Left colon (tissue), 2 donors: ENCODE measurements around the gene HIRIP3. TPM values are rescaled to one million over a fixed set of nuclear protein-coding genes. Genes with fewer than 3 reads are reported as not detected.
"Not testable (repeated sequence)": the region's sequence is repeated elsewhere in the genome, so short reads cannot be mapped to it uniquely, and the experiment has no call there.

Experiments used
- ATAC-seq: fragments of 200-7000 bp; cut with Tn5 transposase; one replicate; pipeline ENCODE4 v1.9.1; 2020; ENCODE audit warnings: mild to moderate bottlenecking, moderate library complexity
- DNase-seq, 2 donors: peaks; one replicate each; pipeline ENCODE4 v3.0.0-alpha.2; 2020
- intact Hi-C, 2 donors: fragments of 100-400 bp; cut with DNase I in 1 of 2; cut with micrococcal nuclease in 1 of 2; formaldehyde crosslinking; loops; one replicate each; pipeline versions ENCODE4 v1.11.2 to v1.14.0; 2022; cut with DNase I, micrococcal nuclease
- long read RNA-seq: library from polyadenylated mRNA; unstranded; transcript quantifications from one replicate; pipeline ENCODE4 v2.0.0, GENCODE V29; 2021
- total RNA-seq, 2 donors: library from RNA; stranded (reverse); fragmentation: NEBNext Ultra II Directional; extraction: Animal tissue kit (Norgen Biotek cat#: 25700); gene quantifications; one replicate each; pipeline ENCODE4 v1.2.1, GENCODE V29; 2021
- donor health status: DM: no; HTN: no; CAD: no.
- donor health status: DM: yes; HTN: yes; CAD: no.

The HIRIP3 gene, protein sequence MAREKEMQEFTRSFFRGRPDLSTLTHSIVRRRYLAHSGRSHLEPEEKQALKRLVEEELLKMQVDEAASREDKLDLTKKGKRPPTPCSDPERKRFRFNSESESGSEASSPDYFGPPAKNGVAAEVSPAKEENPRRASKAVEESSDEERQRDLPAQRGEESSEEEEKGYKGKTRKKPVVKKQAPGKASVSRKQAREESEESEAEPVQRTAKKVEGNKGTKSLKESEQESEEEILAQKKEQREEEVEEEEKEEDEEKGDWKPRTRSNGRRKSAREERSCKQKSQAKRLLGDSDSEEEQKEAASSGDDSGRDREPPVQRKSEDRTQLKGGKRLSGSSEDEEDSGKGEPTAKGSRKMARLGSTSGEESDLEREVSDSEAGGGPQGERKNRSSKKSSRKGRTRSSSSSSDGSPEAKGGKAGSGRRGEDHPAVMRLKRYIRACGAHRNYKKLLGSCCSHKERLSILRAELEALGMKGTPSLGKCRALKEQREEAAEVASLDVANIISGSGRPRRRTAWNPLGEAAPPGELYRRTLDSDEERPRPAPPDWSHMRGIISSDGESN
- total RNA-seq: 10 to 100 TPM in 1 of 2 donors, 1 to 10 TPM in 1; 7.6 to 11.9 TPM
- long read RNA-seq, transcript HIRIP3-201 (7 exons, 3,388 nt): major isoform, 14 of 23 reads
- long read RNA-seq, partial matches to known transcripts: 7 of 23 reads
- long read RNA-seq, other reads (novel, unspliced or antisense): 1 of 23 reads

DNA sequence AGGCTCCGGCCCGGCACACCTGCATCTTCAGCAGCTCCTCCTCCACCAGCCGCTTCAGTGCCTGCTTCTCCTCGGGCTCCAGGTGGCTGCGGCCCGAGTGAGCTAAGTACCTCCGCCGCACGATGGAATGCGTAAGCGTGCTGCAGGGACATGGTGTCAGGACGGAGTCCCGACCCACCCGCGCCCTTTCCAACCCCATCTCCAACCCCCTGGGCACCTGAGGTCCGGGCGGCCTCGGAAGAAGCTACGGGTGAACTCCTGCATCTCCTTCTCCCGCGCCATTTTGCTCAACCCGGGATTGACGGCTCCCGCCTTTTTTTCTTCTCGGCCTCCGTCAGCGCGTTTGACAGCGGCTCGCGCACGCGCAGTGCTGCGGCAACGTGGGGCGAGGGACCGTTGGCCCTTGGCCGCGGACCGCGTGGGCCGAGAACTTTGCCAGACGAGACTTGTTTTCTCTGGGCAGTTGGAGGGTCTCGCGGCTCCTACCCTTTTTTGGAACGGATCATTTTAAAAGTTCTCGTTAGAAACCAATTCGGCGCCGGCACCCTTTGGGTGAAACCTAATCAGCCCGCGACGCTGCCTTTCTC, at the start of gene HIRIP3:
TSS of gene HIRIP3 (minus strand) at position 294 of the 587 bp plus-strand sequence. CDS start at position 282, 12 bp downstream.
- ATAC-seq (peak; percentile 74), DNase-seq (peak; percentile 84 to 90)
- intact Hi-C loops: no loop called here

DNA sequence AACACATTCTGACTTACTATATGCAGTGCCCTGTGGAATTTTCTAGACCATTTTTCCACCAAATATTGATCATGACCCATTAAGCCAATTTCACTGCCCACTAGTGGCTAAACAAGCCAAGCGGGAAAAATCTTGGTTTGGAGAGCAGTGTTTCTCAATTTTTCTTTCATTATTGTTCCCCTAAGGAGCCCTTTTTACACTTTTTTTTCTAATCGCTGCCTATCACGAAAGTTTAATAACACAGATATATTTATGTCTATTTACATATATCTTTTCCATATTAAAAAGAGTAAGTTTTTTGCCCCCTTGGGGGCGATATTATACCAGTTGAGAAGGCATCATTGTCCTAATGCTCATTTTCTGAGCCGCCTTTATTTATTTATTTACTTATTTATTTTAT, 46.4 kb upstream of the HIRIP3 start:
- no peak for DNase-seq
- no peak for ATAC-seq
- intact Hi-C loops: no loop called here

DNA sequence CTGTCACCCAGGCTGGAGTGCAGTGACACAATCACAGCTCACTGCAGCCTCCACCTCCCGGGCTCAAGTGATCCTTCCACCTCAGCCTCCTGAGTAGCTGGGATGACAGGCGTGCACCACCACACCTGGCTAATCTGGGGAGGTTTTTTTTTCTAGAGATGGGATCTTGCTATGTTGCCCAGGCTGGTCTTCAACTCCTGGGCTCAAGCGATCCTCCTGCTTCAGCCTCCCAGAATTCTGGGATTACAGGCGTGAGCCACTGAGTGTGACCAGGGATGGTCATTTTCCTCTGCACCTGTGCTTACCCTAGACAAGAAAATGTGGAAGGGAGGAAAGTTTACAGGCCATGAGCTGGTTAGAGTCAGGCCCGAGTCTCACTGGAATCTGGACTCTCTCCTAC, 45.3 kb upstream of the HIRIP3 start:
- DNase-seq, ATAC-seq, intact Hi-C loops: not testable (repeated sequence)

DNA sequence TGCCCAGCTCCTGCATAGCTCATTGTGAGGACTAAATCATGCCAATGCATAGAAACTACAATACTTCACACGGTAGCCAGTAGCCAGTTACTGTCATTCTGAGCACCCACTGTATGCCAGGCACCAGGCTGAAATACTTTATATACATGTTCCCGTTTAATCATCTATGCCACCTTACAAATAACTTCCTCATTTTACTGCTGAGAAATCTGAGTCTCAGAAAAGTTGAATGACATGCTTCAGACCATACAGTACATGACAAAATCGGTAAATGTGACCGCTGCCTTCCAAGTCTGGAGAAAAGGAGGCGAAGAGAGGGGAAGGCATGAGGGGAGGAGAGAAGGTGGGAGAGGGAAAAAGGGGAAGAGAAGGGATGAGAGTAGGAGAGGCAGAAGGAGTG, 44.8 kb upstream of the HIRIP3 start:
- intact Hi-C loops: no loop called here
- DNase-seq: no peak
- no peak for ATAC-seq

DNA sequence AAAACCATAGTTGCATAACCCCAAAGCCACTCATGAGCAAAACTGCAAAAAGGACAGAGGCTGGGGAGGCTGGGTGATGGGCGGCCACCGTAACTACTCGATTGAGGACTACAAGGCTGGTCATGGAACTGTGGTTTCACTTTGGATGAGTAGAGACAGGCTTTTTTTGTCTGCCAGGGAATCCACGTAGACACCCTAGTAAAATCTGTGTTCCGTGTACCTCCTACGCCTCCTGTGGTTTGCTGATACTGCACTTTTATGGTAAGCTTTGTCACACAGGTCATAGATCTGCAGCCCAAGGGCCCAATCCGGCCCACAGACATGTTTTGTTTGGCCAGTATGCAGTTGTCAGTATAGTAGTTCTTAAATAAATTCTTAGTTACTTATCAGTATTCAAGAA, 37.9 kb upstream of the HIRIP3 start:
- ATAC-seq (no peak), DNase-seq (no peak)
- intact Hi-C loops: no loop called here

DNA sequence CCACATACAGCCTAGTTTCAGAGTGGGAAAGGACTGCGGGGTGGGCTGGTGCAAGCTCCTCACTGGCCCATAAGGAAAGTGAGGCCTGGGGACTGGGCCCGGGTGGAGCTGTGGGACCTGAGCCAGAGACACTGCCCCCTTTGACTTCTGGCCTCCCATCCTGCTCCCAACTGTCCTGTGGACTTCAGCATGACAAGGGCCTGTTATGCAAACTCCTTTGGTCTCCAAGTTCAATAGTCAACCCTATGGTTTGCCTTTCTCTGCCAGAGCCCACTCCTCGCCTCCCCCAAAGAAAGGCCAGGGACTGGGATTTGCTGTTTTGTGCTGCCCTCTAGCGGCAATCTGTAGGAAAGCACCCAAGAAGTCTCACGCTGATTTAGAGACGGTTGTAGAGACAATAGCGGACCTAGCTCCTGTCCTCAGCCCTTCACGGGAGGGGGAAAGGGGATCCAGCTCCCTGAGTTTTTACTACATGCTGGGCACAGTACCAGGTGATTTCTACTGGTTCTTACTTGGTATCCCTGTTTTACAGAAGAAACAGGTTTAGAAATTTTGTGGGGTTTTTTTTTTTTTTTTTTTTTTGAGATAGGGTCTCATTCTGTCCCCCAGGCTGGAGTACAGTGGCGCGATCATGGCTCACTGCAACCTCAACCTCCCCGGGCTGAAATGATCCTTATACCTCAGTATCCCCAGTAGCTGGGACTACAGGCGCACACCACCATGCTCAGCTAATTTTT, 36.8 kb upstream of the HIRIP3 start:
- DNase-seq: peak in 1 of 2 donors; percentile 58
- ATAC-seq: peak; percentile 71
- intact Hi-C loops: no loop called here

DNA sequence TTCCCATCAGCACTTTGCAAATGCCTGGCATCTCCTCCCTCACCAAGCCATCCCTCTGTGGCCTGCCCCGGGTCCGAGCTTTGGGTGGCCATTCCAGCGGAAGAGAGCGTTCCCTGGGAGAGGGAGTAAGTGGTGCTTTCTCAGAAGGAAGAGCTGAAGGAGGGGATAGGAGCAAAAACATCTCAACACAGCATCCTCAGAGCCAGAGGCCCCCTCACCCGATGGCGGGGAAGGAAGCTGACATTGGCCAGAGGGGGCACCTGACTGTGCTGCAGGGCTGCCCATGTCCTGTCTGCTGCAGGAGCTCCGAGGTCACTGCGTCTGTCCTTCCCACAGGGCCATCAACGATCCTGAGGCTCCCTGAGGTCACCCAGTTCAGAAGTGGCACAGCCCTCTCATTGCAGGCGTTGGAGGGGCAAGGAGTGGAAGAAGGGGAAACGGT, 36.1 kb upstream of the HIRIP3 start:
- intact Hi-C loops: no loop called here
- ATAC-seq: no peak
- DNase-seq: no peak

DNA sequence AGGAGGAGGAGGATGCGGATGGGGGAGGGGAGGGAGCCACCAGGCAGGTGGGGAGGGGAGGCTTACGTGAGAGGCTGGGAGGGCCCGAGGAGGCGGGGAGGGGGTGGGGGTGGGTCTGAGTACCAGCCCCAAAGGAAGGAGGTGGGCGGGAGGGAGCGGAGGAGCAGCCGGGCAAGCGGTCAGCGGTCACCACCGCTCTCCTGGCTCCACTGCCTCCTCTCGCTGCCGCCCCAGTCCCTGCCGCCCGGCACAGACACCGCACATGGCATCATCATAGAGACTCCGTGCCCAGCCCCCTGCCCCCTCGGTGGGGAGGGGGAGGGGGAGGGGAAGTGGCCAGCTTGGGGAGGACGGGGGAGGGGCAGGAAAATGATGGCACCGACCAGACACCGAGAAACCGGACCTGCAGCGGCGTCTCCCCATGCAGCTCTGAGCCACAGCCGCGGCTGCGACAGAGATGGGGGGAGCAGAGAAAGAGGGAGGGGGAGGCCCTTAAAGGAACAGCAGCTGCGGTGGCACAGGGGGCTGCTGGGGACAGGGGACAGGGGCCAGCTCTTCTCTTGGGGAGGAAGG, 35.5 kb upstream of the HIRIP3 start, which contains the start of gene TLCD3B:
TSS of gene TLCD3B (minus strand) at position 431 of the 573 bp plus-strand sequence. CDS start 744 bp downstream, outside the sequence.
- ATAC-seq (no peak), DNase-seq (no peak)
- intact Hi-C loops: no loop called here

DNA sequence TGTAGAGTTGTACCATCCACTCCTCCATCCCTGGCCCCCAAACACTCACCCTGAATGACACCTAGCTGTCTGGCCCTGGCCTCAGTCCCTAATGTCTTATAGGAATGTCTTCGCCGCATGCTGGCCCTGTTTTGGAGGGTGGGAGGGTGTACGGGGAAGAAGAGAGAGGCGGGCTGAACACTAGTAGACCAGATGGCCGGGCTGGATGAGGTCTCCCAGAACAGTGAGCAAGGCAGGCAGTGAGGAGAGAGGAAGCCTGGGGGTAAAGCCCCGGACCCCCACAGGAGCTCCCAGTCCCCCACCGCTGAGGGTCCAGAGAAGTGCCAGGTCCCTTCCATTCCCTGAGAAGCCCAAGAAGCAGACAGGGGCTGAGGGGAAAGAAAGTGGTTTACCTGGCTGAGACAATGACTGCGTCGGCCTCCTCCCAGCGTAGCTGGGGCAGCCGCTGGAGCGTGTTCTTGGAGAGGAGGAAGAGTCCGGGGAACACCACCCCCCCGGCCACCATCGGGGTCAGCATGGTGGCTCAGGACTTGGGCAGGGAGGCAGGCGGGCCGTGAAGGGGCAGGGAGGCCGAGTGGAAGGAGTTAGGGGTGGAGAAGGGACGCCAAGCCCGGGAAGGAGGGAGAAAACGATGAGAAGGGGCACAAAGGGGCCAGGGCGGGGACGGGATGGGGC, 34.7 kb upstream of the HIRIP3 start:
- ATAC-seq: no peak
- no peak for DNase-seq
- intact Hi-C loops: no loop called here

DNA sequence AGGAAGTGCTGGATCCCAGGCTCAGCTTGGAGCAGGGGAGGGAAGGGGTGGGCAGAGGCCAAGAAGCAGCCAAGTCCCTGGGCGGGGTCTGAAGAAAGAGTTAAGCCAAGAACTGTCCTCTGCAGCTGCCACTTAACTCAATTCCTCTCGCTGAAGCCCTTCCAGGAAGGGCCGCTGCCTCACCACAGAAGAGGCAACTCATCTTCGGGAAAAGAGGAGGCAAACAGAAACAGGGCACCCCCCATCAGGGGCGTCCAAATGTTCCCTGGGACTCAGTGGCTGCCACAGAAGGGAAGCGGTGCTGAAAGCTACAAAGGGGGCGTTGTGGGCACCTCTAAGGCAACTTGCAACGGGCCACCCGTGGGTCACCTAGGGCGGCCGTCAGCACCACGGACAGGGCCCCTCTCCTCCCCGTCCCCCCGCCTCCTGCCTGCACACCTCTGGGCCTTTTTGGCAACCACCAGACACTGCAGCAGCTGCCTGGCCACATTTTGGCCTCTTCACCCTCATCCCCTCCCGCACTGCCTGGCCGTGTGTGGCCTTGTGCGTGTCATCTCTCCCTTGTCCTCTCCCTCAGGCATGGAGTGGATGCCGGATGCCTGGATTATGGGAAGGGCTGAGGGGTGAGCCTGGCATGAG, 33.1 kb upstream of the HIRIP3 start:
- DNase-seq: no peak
- intact Hi-C loops: loop anchor here in 1 of 2 donors (5.0 kb wide), 1 partner anchor 326 kb away; no protein-coding TSS in a partner anchor
- ATAC-seq: peak; percentile 32

DNA sequence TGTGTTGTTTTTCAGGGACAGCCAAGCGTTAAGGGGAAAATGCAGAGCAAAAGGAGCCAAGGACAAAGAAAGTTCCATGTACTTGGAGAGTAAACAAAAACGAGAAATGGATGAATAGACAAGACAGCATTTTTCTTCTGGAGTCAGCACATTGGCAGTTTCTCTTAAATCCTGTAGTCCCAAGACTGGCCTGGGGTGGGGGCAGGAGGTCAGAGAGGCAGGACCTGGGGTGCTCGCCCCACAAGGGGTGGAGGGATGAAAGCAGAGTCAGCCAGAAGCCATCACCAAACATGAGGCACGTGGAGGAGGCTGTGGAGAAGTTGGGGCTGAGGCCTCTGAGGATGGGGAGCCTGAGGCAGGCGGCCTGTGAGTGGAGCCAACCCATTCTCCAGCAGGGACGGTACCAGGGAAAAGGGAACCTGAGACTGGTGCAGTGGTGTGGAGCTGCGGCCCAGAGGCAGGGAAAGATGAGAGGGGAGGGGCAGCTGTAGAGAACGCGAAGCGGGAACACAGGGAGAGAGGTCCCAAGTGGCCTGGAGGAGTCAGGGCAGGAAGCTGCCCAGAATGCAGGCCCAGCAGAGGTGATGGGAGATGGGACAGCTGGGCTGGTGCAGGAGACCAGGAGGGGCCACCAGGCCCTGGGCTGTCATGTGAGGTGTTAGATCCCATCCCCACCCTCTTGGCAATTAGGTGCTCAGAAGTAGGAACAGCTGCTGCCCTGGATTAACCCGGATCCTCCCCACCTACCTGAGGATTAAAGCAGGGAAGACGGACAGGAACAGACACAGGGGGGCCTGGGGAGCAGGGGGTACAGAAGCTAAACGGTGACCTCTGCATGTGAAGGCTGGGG, 32.4 kb upstream of the HIRIP3 start:
- DNase-seq (no peak), ATAC-seq (no peak)
- intact Hi-C loops: loop anchor here in 1 of 2 donors (5.0 kb wide), 1 partner anchor 326 kb away; no protein-coding TSS in a partner anchor

DNA sequence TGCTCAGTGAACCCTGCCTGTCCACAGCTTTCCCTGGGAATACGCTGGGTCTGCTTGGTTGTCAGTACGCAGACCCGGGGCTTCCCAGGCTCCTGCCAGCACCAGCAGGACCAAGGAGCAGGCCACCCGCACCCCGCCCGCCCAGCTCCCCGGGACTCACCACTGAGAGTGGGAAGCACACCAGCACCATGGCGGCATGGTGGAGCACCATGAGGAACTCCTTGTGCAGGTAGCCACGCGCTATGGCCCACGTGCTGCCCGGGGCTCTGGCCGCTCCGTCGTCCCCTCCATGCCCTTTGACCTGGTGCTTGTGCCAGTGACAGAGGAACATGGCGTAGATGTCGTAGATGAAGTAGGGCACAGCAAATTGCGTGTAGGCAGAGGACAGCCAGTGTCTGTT, 31.0 kb upstream of the HIRIP3 start:
- intact Hi-C loops: loop anchor here in 1 of 2 donors (5.0 kb wide), 1 partner anchor 324 kb away; no protein-coding TSS in a partner anchor
- ATAC-seq (no peak), DNase-seq (no peak)

DNA sequence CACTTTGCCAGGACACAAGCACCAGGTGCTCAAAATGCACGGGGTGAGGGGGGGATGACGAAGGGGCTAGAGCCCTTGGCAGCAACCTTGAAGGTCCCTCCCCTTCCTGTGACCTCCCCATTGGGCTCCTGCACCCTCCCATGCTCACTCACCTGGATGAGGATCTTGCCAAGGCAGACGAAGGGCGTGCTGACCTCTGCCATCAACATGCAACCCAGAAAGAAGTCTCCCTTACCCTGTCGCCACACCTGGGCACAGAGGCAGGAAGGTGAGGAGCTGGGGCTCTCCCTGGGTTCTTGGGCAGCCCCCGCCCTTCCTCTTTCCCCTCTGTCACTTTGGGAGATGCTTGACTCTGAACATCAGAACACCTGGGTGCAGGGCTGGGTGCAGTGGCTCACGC, 30.2 kb upstream of the HIRIP3 start:
- no peak for DNase-seq
- no peak for ATAC-seq
- intact Hi-C loops: loop anchor here in 1 of 2 donors (5.0 kb wide), 1 partner anchor 323 kb away; no protein-coding TSS in a partner anchor

DNA sequence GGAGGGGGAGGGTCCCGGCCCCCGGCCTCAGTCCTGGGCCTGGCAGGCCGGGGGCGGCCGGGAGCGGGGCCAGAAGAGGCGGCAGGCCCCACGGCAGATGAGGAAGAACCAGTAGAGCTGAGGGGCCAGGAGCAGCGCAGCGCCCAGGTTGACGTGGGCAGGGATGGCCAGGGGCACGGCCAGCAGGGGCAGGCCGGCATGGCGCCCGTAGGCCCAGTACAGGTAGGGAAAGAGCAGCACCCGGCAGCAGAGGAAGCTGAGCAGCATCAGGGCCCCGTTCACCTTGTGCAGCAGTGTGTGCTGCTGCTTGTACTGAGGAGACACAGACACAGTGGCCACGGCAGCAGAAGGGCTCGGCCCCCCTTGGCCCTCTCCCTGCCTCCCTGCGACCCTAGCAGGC, 29.7 kb upstream of the HIRIP3 start:
- intact Hi-C loops: loop anchor here in 1 of 2 donors (5.0 kb wide), 1 partner anchor 323 kb away; no protein-coding TSS in a partner anchor
- DNase-seq: no peak
- no peak for ATAC-seq

DNA sequence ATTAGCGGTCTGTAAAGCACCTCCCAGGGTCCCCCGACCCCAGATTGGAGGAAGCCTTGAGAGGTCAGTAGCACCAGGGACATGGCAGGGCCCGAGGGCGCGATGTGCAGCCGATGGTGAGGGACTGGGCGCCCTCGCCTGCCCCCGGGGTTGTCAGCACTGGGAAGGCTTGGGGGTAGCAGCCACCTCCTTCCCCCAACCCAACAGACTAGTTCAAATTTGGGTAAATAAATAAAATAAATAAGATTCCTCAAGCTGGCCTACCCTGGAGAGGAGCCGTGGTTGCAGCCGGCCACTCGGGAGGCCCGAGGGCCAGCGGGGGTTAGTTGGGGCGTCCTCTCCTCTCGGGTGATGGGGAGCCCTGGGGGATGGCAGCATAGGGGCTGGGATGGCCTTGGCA, 29.0 kb upstream of the HIRIP3 start:
- intact Hi-C loops: no loop called here

DNA sequence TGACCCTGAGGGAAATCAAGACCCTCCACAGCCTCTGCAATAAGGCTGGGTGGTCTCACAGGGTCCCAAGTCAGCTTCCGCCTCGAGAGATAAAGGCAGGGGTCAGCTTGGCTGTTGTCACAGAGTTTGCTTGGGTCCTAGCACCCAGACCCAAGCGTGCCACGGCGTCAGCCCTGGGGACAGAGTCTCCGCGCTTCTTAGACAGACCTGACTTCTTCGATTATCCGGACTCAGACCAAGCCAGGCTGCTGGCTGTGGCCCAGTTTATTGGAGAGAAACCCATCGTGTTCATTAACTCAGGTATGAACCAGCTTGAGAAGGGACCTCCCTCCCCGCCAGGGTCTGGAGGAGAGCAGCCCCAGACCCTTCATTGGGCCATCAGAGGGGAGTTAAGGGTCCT, 28.2 kb upstream of the HIRIP3 start:
- no peak for ATAC-seq
- intact Hi-C loops: no loop called here
- DNase-seq: no peak

More for the DNA sequence above, 29.0 kb upstream of the HIRIP3 start:
- DNase-seq: no peak
- no peak for ATAC-seq
